ENCODE measurements around the gene TEKT4.
"Not testable (repeated sequence)": the region's sequence is repeated elsewhere in the genome, so short reads cannot be mapped to it uniquely, and the experiment has no call there.

TEKT4 gene

DNA sequence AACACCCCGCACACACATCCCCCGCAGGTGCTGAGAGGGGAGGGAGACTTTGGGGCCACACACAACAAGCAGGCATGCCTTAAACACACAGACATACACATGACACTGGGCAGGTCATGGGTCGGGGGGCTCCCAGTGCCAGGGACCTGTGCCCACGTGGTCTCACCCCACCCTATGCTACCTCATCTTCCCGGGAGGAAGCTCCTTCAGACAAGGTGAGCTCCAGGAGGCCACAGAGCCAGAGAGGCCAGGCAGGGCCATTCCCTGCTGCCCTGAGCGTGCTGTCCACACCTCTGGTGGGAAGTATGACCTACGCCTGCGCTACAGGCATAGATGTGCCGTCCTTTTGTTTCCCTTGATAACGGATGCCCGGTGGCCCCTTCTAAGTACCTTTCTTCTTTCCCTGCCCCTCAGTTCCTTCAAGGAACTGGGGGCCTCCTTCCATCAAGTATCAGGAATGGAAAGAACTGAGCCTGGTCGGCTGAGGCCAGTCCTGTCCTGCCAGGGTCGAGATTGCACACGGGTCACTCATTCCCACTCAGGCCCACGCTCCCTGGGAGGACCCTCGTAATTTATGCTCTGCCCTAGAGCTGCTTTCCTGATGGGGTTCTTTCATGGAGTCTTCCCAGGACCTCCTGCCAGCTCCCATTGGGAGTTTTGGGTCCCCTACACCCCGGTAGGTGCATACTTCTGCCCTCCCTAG, 4.7 kb downstream of the TEKT4 start:
- DNase-seq (ENCODE audit: low read depth in 2 of 2), result no peak

DNA sequence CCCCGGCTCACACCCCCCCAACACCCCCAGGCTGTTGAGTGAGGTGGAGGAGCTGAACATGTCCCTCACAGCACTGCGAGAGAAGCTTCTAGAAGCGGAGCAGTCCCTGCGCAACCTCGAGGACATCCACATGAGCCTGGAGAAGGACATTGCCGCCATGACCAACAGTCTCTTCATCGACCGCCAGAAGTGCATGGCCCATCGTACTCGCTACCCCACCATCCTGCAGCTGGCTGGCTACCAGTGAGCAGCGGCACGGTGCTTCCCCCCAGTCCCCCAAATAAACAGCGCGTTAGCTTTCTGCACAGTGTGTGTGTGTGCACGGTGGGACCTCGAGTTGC, 5.3 kb downstream of the TEKT4 start:
- DNase-seq (ENCODE audit: low read depth in 2 of 2), result no peak

DNA sequence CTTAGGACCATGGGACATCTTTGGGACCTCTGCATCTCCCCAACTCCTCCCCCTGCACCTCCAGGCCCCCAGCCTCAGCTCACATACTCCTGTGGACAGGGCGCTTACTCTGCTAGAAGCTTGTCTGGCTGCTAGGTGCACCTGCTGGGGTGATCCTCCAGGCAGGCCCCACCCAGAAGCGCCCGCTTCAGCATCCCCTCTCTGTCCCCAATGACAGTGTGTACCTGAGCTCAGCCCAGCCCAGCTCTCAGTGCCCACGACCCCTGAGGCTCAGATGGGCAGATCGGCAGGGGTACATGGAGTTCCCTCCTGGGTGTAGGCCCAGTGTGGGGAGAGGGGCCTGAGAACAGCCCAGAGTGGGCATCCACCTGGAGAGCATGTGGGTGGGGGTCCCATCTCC, 5.9 kb downstream of the TEKT4 start:
- no peak for DNase-seq (ENCODE audit: low read depth in 2 of 2)

DNA sequence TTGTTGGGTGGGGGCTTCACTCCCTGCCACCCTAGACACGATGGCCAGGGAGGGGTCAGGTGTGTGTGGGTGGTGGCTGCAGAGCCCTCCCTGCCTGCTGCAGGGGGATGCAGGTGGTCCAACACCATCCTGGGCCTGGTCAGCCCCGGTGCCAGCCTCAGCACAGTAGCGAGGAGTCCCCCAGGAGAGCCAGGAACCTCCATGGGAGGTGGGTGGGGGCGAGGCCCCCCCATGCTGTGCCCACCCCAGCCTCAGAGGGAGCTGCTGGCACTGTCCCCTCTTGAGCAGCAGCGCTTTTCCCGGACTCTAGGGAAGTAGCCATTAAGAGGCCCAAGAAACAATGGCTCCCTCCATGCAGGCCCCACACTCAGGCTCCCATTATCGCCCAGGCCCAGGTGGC, 7.3 kb downstream of the TEKT4 start:
- DNase-seq (ENCODE audit: low read depth in 2 of 2), result not testable (repeated sequence)

DNA sequence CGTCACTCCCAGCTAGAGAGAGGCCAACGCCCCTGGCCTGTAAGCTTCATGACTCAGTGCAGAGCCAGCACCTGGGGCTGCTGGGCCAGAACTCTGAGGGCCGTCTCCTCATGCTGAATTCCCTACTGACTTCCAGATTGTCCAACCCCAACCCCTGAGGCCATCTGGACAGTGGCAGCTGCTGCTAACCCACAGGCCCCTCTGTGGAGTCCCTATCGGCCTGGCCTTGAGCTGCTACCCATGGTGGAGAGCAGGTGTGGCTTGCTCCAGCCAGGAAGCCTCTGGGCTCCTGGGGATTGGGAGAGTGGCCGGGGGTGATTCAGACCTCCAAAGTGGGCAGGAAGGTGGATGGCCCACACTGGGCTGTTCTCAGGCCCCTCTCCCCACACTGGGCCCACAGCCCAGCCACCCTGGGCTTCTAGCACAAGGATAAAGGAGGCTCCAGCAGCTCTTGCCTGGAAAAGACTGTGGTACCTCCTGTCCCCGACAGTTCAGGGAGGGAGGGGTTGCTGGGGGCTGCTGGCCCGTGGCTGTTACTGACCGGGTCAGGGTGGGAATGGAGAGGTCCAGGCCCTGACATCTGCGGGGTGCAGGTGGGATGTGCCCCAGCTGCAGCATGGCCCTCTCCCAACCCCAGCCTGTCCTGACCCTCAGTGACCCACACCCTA, 8.2 kb downstream of the TEKT4 start:
- no peak for DNase-seq (ENCODE audit: low read depth in 2 of 2)

DNA sequence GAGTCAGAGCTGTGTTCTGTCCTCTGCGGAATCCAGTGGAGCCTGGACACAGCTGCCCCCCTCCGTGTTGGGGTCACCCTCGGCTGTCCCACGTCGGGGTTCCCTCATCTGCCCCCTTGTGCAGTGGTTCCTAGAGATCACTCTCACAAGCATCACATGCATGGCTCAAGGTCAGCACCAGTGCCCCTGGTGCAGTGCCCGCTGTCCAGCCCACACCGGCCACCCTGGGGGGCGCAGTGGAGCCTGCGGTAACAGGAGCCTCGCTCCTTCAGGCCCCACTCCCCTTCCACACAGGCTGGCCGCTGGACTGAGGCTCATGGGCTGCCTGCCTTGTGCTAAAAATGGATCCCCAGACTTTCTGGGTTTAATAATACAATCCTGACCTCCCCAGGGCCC, 8.8 kb downstream of the TEKT4 start:
- DNase-seq (ENCODE audit: low read depth in 2 of 2), result no peak

DNA sequence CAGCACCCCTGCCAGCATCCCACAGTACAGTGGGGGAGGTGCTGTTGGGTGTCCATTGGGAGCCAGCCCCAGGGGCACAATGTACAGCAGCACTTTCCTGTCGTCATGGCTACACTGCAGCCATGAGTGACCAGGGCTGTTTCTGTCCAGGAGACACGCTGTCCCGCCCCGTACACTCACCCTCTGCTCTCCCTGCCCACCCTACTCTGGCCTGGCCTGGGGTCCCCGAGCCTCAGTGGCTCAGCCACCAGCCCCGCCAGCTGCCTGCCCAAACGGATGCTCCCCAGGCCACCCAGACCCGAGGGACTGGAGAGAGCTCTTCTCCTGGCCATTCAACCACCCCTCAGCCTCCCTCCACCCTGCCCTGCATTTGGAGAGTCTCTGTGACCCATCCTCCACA, 9.3 kb downstream of the TEKT4 start:
- DNase-seq (ENCODE audit: low read depth in 2 of 2), result no peak

DNA sequence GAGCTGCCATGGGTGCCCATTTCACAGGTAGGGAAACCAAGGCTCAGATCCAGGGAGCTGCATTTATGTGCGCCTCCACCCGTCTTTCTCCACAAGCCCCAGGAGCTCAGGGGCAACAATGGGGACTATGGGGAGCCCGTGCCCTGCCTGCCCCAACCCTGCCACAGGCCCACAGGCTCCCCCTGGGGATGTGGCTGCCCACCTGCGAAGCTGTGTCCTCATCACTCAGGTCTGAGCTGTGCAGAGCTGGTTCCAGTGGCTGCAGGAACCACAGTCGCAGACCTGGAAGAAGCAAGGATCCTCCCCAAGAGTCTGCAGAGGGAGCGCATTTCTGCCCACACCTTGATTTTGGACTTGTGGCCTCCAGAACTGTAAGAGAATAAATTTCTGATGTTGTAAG, 9.8 kb downstream of the TEKT4 start:
- no peak for DNase-seq (ENCODE audit: low read depth in 2 of 2)

DNA sequence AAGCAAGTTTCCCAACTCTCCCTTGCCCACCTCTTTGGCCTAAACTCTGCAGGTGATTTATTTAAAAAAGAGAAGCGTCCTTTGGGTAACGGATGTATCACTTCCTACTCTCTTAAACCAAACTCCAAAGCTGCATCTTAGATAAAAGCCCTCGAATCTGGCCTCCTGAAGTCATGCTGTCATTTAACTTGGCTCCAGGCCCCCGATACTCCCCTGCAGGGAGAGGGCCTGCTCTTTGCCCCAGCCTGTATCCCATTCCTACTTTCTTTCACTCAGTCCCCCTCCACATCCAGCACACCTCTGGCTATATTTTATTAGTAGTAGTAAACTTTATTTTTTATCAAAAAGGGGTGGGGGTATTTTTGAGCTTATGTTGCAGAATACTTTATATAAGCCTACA, 19.0 kb downstream of the TEKT4 start:
- no peak for DNase-seq (ENCODE audit: low read depth in 2 of 2)

DNA sequence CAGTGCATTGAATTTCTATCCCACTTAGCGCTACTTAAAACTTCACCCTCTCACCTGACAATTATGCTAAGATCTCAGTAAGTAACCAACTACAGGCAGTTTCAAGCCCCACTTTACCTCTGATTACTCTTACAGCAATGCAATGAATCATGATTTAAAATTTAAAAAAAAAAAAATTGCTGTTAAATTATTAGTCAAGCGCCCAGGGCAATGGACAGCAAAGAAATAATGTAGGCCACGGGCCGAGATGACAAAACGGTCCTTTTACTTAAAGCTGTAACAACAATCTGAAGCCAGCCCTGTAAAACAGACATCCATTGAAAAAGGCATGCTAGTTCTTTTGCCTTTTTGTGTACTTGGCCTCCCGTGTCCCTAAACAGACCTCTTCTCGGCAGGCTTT, 24.0 kb downstream of the TEKT4 start:
- DNase-seq (ENCODE audit: low read depth in 2 of 2), result not testable (repeated sequence)

DNA sequence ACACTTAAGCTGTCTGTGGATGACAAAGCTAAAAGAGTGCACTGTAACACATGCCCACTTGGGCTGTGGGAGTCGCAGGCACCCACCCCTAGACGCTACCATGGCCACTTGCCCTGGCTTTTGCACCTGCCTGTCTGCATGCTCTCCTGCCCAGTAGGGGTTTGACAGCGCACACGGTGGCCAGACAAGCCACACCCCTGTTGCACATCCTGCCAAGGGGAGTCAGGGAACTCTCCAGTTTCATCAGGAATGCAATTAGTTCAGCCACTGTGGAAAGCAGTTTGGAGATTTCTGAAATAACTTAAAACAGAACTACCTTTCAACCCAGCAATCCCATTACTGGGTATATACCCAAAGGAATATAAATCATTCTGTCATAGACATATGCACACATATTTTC, 35.7 kb downstream of the TEKT4 start:
- not testable (repeated sequence) for DNase-seq (ENCODE audit: low read depth in 2 of 2)

DNA sequence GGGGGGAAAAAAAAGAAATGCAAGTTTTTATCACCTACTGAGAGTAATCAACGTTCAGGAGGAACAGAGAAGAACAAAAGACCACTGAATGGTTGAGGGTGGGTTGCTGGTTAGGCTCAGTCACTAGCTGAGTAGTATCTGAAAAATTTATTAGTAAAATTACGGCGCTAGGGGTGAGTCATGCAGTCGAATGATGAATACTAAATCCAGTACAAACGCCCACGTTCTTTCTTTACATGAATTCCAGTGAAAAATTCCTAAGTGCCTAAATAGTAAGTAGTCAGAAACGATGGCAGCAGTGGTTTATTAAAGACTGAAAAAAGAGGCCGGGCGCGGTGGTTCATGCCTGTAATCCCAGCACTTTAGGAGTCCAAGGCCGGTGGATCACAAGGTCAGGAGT, 52.0 kb downstream of the TEKT4 start:
- DNase-seq (ENCODE audit: low read depth in 2 of 2), result no peak

DNA sequence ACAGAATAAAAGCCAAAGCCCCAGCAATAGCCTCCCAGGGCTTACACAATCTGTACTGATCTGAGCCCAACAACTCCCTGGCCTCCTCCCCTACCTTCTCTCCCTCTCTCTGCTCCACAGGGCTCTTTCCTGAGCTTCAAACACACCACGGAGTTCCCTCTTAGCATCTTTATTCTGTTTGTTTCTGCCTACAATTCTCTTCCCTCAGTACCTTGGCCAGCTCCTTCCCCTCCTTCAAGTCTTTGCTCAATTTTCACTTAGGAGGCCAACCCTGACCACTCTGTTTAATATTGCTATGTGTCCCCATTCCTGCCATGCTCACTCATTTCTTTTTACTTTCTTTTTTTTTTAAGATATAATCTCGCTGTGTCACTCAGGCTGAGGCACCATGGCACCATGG, 53.8 kb downstream of the TEKT4 start:
- DNase-seq (ENCODE audit: low read depth in 2 of 2), result not testable (repeated sequence)

All from stimulated activated CD8-positive, alpha-beta memory T cell treated with anti-CD3 and anti-CD28 coated beads, Interleukin-15, amount 100 ng/mL, for 48 hours (primary cell).